Measurements from ENCODE around the gene QKI.

QKI gene

DNA sequence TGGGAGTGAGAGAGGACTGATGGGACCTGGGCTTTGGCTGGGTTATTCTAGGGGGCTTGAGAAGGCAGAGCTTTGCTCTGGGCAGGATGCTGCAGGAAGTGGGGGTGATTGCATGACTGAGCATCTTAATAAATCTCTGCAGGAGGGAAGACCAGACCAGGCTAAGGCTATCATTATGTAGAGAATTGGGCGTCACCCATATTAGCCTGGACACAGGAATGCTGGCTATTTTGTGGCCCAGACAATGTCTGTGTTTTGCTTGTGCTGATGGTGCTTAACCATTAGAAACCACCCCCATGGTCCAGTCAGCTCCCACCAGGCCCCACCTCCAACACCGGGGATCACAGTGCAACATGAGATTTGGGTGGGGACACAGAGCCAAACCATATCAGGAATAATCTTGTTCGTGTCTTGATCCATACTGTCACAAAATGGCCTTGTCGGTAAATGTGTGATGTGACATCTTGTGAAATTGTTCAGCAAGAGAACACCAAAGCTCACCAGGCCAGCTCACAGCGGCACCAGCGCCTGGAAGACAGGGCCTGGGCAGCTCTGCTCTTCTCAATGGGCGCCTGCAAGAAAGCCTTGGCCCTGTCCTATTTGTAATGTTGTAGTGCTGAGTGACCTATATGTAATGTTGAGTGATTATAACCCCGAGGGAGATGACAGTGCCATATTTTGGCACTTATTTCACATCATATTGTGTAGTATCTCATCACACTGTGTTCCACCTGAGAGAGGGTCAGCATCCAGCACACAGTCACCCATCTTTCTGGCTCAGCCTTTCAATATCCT is 211.8 kb downstream of the QKI start:
- DNase-seq: no peak

DNA sequence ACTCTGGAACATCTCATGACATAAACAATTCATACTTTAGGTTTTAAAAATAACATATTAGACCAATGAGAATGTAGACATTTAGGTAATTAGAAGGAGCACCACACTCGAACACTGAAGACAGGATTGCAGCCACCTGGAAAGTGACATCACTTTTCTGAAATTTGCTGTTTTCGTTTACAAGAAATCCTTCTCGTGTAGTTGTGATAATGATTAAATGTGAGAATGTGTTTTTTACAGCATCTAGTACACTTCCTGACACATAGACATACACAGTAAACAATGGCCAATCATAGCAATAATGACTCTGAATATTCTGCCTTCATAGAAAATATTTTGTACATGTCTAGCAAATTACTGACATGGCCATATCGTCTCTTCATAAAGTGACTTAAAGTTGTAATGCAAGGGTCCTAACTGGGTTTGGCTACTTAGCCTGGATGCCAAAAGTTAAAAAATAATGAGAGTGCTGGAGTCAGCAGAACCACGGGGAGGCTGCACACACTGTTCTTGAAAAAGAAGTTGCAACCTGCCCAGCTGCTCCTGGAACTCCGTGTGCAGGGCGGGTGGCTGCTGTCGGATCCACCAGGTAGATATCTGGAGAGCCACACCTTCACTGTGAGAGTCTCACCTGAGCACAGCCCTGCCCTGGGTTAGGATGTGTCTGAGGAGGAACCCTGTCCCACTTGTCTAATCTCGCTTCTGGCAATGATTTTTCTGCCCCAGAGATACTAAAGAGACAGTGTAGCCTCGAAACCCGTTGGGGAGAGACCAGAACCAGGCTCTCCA is 212.9 kb downstream of the QKI start:
- no peak for DNase-seq
